HL-60/S4 (cell line): ENCODE data around the gene HERC3.

ENCODE experiments used
- in situ Hi-C: fragments of 300-500 bp; cut with MboI; formaldehyde crosslinking; loops from 2 replicates; pipeline ENCODE4 v1.14.3; 2022; ENCODE audit warnings: low sequenced_read_pairs

The HERC3 gene

DNA sequence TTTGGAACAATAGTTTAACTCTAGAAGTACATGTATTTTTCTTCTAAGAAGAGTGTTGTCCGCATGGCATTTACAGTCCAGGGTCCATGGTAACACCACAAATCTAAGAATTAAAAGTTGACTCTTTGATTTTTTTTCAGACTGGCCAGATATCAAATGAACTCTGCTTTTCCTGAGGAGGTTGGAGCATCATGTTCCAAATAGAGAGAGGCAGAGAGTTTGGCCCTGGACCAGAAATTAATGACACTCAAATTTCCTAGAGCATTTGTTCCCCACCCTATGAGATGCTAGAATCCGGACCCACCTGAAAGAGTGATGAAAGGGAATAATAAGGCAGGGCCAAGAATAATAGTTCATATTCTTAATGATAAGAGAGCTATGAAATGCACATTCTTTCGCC lies 152.3 kb downstream of the HERC3 start:
- in situ Hi-C loops, result no loop called here

DNA sequence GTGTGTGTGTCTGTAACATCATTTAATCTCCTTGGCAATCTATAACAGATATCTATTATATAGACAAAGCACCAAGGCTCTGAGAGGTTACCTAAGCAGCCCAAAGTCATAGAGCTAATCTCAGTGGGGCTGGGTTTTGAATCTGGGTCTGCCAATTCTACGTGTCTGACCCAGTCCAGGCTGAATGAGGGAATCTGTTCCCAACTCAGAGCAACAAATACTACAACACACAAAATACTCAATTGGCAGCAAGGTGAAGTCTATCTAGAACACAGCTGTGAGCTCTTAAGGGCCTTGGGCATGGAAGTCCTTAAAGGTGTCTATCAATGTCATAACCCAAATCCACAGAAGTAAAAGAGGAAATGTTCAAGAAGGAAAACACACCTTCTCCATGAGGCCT lies 152.9 kb downstream of the HERC3 start:
- in situ Hi-C loops, result no loop called here

DNA sequence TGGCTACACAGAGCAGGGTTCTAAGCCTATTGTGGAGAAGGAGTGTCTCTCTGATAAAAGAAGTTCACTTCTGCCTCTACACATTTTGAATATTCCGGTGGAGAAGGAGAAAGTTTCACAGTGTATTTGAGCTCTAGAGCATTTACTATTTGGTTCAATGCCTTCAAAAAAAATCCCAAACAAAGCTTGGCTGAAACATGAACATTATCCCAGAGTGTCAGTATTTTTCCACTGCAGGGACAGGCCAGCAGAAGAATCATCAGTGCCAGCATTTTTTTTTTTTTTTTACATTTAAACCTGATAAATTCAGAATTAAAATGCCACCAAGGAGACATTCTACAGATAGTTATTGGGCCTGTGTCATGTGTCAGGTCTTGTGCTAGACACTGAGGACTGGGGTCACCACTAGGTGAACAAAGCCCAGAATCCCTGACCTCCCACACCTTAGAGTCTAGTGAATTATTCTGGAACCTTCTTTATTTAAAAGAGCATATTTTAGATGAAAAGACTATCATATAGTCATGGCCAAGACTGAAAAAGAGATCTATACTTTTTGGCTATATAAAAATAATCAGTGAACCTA lies 153.4 kb downstream of the HERC3 start:
- in situ Hi-C loops, result no loop called here

DNA sequence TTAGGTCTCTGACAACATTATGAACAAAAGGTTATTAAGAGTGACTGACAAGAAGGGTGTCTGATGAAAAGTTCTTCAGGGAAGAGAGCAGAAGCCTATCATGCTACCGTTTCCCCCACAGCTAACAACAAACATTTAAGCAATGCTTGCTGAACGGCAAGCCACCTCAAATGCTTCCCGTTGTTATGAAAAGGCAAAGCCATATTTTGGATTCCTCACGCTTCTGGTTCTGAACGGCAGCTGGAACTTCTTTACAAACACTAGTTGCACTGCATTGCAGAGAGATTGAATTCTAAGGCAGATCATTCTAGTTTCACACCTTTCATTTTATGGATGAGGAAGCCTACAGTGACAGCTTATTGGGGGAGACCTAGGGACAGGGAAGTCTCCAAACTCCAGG lies 153.9 kb downstream of the HERC3 start:
- in situ Hi-C loops, result no loop called here

DNA sequence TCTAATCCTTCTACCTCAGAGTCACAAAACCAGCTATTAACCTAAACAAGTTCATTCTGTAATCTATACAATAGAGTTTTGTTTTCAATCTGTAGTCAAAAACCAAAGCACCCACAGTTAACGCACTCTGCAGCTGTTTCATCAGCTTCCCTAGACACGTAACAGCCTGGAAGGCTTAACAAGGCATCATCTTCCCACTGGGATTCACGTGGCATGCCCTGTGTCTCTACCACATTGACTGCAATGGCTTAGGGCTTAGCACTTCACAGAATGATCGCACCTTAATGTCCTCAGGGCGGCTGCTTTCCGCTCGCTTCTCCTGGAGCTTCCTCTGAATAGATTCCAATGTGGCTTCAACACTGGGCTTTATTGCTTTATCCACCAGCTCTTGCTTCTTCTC lies 155.1 kb downstream of the HERC3 start:
- in situ Hi-C loops, result no loop called here

DNA sequence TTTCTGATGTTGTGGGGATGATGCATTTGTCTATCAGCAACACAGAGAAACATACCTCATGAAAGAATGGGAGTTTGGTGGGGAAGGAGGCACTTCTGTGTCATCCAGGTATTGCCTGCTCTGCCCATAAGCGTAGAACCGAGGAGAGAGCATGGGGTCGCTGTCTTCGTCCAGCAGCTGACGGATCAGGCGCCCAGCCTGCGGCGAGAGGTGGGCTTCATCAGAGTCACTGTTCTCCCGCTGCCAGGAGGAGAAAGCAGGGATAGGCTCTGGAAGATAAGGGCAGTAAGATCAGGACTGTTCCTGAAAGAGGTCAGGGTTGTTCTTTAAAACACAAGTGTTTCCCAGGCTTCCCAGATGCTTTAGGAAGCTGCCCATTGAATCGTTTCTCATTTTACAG lies 158.1 kb downstream of the HERC3 start:
- in situ Hi-C loops, result no loop called here

DNA sequence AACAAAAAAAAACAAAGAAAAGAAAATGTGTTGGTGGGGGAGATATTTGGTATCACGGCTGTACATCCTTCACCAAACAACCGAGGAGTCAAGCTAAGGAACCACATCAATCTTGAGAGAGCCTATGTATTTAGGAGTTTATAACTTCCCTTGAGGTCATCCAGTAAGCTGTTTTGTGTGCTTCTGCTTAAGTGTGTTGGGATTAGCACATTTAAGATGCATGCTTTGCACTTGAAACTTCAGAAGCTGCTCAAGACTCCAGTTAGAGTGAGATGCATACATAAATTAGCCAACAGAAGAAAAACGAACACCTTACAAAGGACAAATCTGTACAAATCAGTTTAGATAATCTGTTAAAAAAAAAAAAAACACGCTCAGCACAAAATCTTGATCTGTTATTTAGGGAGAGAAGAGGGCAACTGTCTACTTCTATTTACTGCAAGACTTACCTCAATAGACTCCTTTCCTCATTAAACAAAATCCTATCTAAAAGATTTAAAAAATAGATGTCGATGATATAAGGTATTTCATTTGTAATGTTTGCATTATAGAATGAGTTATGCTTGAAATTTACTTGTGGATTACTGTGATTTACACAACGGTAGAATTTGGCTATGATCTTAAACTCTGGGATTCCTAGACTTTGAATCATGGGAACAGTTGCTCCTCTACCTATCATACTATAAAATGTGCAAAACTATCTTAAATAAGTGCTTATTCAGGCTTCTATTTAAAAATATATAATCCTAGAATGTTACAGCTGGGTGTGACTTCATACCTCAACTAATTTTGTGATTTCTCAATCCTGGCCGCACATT lies 159.2 kb downstream of the HERC3 start:
- in situ Hi-C loops, result no loop called here

DNA sequence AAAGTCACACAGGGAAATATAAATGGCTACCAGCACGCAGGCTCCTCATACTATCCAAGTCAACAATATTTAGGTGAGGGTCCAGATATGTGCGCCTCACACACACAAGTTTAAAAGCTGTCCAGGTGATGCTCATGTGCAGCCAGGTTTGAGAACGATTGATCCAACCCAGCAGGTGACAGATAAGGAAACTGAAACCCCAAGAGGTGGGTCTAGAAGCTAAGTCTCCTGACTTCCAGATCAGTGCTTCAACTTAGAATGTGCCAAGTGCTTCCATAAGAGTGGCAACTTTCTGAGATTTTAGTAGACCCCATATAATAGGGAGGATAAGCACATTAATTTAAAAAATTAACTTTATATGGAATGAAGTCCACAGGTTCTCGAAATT lies 159.8 kb downstream of the HERC3 start:
- in situ Hi-C loops, result no loop called here

DNA sequence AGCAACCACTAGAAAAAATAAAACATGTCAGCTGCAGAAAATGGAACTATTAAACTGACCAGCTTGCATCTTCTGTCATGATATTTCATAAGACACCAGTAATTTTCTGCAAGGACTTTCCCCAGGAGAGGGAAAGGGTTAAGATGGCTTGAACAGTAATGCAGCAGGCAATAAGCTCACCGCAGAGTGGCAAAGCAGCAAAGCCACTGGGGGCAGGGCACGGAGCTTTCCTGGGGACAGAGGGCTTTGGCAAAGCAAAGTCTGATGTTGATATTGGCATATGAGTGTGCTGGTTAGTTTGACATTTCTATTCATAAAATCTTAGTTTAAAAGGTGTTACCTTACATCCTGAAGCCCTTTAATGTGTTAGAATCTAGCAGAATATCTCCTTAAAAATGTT lies 160.5 kb downstream of the HERC3 start:
- in situ Hi-C loops, result no loop called here

DNA sequence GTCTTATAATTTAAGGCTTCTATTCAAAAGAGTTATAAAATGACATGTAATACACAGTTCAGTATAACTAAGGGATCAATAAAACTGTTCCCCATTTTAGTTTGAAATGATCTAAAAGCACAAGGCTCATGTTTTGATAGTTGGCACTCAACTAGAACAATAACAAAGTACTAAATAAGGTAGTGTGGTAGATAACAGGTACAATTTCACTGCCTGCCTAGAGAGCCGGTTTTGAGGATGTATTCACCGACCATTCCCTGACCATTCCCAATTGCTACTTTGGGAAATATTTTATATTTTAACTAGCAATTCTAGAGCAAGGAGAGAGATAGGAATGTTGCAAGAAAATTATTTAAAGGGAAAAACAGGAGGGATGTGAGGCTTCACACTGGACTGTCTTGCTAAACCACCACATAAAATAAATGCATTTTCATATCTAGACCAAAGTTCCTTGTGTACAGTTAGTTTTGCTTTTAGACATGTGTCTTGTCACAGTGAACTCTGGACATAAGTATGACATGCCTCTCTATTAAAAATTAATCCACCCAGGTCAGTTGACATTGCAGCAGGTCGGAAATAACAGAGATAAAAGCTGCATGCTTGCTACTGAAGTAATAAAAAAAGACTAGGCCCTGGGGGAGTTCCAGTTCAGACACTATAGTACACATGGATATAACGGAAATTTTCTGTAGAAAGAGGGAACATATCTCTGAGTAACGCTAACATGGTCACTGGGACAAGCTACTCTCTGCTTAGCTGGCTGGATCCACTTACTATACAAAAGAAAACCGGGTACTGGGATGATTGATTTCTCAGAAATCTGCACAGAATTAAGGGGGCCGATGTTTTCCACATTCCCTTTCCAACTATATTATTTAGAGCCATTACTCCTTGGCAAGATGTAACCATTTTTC lies 161.6 kb downstream of the HERC3 start:
- in situ Hi-C loops, result no loop called here

DNA sequence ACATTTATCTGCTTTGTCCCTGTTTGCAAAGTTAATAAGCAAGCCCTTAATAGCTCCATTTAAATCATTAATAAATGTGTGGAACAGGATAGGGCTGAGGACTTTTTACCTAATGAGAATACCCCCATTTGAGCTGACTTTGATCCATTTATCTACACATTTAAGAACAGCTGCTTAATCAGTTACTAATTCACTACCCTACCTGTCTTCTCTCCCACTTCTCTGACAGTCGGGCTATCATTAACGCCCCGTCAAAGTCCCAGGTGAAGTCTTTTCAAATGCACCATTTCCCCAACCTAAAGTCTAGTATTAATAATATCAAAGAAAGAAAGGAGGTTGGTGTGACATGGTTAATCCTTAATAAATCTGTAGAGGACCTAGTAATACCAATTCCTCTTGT lies 162.5 kb downstream of the HERC3 start:
- in situ Hi-C loops, result no loop called here

DNA sequence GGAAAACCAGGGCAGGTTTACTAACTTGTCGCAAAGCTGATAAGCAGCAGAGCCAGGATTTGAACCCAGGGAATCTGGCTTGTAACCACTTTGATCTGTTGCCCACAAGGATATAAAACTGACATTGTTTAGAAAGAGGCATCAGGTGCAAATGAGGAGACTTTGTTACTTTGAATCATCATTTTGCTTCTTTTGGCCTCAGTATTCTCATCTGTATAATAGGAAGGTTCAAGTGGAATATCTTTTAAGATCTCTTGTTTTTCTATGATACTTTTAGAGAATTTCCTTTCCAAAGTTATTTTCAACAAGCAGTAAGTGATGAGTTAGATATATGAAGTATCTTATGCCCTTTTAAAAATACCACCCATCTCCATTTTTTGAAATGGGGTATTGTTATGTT lies 163.2 kb downstream of the HERC3 start:
- in situ Hi-C loops, result no loop called here

DNA sequence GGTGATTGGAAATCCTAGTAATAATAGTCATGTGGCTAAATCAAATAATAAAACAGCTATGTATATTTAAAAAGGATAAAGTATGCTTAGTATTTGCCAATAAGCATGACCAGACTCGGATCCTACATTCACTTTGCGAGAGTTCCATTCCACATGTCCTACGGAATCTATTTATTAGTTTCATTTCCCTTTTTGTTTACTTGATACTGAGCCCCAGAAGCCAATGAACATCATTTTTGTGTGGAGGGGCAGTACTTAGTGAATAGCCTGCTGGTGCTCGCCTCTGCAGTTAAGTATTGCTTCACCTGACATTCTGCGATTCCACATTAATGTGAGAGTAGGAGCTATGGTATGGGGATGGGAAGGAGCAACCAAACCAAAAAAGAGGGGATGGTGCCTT lies 163.9 kb downstream of the HERC3 start:
- in situ Hi-C loops, result no loop called here

DNA sequence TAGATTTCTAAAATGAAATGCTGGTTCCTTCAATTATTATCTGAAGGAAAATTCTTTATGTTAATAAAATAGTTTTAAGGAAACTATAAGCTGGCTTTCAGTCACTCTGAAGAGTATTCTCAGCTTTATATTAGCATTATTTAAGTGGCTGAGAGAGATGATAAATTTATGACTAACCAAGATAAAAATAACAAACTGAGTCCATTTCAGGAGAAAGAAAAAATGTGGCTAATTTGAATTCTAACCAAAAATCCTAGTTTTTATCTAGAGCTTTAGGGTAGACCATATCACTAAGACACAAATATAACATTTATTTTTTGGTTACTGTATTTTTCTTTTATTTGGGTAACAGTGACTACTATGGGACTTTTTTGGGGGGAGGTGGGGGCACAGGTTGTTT lies 164.8 kb downstream of the HERC3 start:
- in situ Hi-C loops, result no loop called here

DNA sequence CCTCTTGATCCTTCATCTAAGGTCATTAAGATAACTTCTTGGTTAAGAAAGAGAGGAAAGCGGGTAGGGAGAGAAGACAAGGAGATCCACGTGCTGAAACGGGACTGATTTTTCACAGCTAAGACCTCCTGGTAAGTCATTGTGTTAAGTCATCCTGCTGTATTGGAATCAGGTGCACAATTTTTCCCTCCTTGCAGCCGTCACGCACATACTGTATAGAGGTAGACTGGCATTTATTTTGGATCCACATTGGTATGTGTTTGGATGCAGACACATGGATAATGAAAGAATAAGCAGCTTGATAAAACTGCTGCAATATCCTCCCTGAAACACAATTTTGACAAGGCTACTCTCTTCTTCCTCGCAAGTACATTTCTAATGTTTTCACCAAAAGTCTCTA lies 165.5 kb downstream of the HERC3 start:
- in situ Hi-C loops, result no loop called here
